KG1 (cell line): ENCODE data around the gene CEP85L.

Experiments
- DNase-seq: peaks from one replicate; lab custom pipeline; 2025; lab: John Stamatoyannopoulos, UW

Gene CEP85L

DNA sequence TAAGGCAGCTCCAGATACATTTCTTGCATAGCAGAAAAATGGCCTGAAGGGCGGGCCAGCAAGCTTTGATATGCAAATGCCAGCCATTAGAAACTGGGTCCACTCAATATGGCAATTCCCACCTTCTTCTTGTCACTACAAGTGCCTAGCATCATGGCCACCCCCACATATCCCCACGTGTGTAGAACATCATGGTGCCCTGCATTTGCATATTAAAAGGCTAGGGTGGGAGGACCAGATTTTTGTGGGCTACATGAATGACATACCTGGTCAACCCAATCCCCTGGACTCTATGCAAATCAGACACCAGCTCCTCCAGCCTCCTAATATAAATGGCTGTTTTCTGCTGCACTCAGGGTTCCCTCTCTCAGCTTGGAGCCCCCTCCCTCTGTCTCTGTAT lies 71.6 kb downstream of the CEP85L start:
- DNase-seq: no peak

DNA sequence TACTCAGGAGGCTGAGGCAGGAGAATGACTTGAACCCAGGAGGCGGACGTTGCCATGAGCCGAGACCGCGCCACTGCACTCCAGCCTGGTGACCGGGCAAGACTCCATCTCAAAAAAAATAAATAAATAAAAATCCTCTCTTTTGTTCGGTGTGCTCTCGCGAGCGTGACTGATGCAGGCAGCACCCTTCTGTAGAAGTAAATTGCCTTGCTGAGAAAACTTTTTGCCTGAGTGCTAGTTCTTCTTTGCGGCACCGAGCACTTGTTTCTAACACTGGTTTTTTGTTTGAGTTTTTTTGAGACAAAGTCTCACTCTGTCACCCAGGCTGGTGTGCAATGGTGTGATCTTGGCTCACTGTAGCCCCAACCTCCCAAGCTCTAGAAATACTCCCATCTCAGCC lies 72.8 kb downstream of the CEP85L start:
- no peak for DNase-seq

DNA sequence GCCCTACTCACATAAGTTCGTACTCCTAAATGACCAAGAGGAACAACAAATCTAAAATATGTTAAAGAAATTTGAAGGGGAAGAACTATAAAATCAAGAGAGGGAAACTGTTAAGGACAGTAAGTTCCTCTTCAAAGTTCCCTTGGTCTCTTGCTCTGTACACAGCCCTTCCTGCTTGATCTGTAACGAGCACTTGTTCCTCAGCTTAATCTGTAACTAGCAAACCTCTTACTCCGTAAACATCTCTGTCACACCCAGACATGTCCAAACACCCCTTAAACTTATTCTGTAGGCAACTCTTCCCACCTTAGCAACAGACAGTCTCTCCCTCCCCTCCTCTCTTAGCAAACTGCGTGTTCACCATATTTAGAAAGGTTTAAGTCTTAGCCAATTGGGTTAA lies 73.4 kb downstream of the CEP85L start:
- DNase-seq: no peak

DNA sequence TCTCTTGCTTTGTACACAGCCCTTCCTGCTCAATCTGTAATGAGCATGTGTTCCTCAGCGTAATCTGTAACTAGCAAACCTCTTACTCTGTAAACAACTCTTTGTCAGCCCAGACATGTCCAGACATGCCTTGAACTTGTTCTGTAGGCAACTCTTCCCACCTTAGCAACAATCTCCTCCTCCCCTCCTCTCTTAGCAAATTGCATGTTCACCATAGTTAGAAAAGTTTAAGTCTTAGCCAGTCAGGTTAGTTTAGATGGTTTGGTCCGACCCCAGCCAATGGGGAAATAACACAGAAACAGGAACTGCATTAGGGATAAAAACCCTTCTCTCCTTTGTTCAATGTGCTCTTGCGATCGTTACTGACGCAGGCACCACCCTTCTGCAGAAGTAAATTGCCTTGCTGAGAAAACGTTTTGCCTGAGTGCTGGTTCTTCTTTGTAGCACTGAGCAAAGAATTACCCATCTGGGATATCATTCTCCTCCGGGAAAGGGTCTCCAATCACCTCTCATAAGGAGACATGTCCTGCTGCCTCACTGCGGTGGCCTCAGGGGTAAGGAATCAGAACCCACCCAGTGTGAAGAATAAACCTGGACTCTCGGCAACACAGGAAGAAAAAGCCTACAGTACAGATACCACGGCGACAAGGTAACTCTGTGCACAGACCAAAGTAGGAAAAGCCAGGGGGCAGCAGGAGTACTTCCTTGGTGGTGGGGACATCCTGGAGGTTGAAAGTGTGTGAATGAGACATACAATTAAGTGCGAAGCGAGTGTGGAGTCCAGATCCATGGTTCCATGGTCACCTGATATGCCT lies 77.1 kb downstream of the CEP85L start:
- DNase-seq: no peak

DNA sequence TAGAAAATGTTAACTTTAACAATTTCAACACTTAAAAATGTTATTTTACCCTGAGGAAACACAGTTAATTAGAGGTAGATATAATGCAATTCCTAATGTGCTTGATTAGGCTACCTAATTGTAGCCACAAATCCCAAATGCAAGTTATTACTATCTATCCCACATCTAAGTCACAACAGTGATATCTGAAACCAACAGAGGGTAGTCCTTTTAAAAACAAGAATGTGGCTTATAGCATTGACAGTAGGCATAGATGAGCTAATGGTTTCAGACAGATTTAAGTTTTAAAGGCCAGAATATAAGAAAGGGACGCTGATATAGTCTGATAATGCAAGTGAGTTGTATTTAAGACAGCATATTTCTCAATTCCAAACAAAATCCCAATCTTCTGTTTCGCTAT lies 80.3 kb downstream of the CEP85L start:
- DNase-seq: no peak

DNA sequence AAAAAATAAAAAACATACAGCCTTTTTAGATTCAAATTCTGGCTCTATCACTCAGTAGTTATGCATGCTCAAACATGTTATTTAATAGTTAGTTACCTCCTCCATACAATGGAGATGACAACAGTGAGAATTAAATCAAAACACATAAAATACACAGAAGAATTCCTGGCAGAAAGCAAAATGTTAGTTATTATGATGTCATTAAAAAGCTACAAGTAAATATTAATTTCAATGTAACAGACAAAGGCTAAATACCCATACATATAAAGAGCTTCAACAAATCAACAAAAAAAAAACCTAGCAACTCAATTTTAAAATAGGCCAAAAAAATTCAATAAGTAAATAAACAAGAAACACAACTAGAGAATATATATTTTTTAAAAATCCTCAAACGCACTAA lies 81.9 kb downstream of the CEP85L start:
- DNase-seq: no peak

DNA sequence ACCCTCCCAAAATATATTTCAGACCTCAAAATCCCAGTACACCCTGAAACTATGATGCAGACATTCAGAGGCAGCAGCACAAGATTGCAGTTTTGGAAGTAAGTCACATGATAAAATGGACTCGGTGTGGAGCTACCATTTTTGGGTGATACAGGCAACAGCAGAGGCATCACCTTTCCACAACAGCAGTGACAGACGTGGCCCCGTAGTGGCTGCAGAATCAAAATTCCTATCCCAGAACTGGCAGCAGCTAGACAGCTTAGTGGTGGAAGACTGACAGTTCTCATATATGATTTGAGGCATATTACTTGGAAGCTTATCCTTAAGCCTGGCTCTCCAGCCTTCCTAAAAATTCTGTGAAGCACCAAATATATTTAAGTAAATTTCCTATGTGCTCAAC lies 83.4 kb downstream of the CEP85L start:
- no peak for DNase-seq

DNA sequence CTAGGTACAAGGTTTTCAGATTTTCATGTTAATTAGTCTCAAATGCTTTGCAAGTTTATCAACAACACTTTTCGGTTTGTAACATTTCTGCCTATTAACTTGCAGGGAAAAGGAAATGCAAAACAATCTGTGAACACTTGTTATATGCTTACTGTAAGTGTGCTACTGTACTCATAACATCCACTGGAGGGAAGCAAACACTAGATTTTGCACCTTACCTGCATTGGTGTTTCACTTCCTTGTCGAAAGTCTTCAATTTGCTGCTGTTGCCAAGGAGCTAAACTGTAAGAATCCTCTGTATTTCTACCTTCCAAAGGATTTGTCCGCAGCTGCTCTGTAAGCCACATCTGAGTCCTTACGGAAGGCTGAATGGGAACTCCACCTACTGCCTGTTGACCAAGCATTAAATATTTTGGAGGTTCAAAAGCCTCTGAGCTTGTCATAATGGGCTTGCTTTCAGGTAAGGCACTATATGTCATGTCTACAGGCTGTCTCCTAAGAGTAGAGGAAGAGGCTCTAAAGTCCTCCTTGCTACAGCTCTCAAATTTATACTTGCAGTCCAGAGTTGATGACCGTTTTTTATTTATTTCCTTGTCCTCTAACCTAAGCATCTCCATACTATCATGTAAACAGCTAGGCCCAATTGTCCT lies 86.0 kb downstream of the CEP85L start:
- no peak for DNase-seq

DNA sequence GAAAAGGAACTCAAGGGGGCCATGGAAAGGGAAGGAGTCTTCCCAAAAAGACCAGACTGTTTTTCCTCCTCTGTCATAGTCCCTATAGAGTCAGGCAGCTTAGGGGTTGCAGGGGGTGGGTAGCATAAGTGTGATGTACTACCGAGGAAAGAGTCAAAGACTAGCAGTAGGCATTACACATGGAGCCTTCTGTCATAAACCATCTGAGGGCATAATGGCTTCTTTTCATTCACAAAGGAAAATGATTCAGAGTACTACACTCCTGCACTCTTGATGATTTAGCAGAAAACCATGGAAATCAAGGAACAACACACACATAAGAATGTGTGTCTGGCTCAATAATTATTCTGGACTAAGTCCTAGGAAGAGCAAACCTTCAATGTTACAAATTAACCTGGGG lies 88.4 kb downstream of the CEP85L start:
- DNase-seq: no peak

DNA sequence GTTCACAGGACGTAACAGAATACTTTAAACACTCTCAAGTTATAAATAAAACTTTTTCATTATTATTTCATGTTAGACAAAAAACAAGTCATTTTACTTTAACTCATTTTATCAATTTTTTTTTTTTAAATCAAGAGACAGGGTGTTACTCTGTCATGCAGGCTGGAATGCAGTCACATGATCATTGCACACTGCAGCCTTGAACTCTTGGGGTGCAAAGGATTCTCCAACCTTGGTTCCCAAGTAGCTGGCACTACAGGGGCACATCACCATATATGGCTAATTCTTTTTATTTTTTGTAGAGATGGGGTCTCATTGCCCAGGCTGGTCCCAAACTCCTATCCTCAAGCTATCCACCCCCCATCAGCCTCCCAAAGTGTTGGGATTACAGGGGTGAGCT lies 89.1 kb downstream of the CEP85L start:
- DNase-seq: no peak

DNA sequence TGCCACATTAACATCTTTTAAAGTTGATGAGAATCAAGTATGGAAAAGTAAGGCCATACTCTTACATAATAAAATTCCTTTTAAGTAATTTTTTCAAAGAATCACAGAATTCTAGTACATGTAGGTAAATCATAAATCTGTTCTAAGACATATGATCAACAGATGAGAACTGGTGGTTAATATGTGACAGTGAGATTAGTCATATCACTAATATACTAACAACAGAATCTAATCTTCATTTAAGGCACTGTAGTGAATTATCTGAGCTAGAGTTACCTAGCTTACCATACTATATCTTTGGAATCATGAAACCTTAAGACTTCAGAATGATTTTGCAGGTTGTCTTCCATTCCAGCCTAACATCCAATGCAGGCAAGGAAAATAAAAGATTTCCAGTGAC lies 91.7 kb downstream of the CEP85L start:
- no peak for DNase-seq

DNA sequence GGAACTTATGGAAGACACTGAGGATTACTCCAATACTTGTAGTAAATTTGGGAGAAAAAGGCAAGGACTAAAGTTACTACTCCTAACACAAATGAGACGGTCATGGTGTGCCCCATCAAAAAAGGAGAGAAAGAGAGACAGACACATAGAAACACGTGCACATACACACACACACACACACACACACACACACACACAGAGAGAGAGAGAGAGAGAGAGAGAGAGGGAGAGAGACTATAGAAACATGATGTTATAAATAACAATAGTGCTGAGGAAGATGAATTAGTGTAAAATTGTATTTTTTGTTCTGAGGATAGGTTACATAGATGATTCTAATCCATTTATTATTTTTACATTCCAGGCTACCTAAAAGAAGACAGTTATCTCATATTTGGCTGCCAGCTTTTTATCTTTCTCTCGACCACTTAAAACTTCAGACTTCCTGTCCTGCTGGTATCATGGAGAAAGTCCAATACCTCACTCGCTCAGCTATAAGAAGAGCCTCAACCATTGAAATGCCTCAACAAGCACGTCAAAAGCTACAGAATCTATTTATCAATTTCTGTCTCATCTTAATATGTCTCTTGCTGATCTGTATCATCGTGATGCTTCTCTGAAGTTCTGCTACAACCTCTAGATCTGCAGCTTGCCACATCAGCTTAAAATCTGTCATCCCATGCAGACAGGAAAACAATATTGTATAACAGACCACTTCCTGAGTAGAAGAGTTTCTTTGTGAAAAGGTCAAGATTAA lies 92.8 kb downstream of the CEP85L start:
- peak; percentile 59 for DNase-seq

DNA sequence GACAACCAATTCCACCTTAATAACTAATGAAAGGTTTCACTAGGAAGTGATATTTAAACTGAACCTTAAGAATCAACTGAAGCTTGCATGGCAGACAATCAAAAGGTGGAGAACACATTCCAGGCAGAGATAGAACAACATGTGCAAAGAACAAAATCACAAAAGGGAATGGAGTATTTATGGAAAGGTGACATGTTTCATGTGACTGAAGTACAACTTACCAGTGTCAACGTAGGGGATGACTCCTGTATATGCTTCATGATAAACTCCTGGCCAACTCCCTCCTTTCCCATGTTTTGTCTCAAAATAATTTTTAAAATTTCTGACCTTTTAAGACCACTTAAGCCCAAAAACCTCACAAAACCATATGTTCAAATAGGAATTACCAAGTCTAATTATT lies 96.7 kb downstream of the CEP85L start:
- DNase-seq: no peak

DNA sequence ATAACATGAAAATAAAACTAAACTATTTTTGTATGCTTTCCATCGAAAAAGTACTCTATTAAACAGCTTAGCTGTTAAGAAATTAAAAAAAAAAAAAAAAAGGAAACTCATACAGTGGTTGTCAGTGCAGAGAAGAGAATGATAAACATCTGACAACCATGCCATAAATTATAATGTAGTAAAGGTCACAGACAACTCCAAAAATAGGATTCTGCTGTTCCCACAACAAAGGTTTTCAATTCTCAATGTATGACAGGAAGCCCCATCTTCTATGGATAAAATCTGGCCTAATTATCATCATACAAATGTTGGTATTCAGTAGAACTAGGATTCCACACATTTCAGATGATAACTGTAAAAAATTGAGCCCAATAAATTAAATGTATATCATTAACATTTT lies 98.3 kb downstream of the CEP85L start:
- no peak for DNase-seq

DNA sequence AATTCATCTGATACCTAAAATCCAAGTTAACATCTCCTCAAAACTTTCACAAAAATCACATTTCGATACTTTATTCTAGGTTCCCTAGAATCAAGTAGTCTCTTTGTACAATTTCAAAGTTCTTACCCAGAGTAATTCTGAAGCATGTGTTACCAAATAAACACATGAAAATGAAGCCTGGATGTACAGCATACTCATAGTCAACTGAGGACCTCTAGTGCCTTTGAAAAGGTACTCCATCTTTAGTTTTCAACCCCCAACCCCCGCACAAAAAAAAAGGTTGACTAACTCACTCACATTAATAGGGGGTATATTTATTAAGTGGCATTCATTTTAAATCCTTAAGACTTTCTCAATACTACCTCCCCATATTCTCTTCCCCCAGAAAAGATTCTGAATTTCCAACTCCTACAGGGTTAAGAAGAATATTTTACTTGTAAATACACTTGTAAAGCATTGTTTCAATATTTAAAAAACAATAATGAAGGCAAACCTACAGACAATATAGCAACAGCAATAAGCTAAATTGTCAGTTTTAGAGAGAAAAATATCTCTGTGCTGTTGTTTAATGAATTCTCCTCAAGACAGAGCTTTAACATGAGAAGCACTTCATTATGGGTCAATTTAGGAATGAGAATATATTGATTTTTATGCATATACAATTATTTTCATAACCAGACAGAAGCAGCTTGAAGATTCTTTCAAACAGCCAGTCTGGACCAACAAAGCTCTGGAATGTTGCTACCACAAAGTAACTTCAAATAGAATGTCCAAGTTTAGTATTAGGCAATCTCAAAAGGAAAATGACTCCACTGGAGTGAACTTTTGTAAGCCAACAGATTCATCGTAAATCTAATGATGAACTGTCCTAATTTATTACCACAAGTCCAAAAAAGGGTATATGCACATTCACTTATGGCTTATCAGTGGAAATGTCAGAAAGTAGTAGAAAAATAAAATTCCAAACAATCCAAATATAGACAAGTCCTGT lies 100.0 kb downstream of the CEP85L start:
- DNase-seq: no peak

DNA sequence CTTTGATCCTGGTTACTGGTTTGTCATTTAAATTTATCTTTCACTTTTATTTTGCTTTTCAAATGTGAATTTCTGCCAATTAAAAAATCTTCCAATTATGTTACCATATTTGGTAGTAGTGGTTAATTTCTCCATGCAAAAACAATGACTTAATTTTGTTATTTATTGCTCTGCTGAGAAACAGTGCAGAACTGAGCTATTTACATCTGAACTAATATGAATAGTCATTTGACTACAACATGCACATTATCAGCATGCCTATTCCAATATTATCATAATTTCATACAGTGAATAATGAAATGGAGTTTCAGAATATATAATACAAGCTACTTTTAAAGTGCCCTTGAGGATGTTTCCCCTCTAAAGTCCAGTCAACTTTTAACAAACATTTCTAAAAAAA lies 102.8 kb downstream of the CEP85L start:
- no peak for DNase-seq

DNA sequence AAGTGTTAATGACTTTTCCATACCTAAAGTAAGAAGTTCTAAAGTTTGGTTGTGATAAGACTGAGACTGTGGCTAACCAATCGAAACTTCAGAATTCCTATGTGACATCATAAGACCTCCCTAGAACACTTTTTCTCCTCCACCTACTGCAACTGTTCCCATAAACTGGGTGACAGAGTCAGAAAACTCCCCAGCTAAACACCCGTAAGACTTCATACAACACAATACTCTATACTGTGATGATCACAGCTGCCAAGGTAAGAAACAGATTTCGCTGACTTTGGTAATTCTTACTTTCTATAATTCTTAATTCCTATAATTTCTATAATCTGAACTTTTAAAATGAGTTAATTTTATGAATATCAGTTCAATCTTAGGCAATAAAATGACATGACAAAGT lies 103.3 kb downstream of the CEP85L start, which contains the start of gene PLN:
PLN (plus strand) TSS at position 161 of the 400 bp plus-strand sequence. CDS start 10,626 bp downstream, outside the sequence.
- no peak for DNase-seq

DNA sequence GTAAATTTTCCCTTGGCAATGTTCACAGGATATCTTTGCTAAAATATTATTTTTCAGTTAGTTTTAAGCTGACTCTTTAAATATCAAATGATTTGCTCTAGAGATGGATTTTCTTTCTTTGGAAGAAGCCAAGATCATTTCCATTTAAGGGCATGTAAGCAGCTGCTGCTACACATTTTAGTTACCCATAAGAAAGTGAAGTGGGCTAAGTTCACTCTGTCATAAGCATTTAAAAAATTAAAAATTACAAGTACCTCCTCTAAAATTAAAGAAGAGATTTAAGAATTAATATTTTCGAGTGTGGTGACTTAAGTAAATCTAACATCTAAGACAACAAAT lies 104.5 kb downstream of the CEP85L start:
- DNase-seq: no peak

DNA sequence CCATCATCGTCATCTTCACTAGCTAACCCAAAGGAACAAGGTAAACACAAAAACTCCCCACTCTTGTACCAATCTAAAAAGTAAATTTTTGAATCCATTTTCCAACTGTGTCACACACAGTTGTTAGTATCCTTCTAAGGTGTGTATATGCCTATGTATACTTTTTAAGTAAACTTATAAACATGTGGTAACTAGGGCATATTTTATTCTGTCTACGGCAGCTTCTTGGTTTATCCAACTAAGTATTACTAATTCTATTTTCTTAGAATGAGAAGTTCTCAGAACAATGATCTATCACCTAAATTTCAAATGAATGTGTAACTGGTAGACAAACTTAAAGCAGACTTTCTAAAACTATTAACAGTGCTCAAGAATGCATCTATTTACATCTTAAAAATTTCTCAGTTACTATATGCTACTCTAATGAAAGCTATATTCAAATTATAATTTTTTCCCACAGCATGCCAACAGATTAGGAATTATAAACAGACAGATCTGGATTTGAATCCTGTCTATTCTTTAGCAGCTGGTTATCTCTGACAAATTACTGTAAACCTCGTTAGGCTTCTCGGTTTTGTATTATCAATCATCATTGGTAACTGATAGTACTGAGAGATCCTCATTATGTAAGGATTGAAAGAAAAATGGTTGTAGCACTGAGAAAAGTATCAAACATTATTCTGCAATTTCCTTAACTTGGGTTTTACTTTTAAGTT lies 105.1 kb downstream of the CEP85L start:
- DNase-seq: no peak

DNA sequence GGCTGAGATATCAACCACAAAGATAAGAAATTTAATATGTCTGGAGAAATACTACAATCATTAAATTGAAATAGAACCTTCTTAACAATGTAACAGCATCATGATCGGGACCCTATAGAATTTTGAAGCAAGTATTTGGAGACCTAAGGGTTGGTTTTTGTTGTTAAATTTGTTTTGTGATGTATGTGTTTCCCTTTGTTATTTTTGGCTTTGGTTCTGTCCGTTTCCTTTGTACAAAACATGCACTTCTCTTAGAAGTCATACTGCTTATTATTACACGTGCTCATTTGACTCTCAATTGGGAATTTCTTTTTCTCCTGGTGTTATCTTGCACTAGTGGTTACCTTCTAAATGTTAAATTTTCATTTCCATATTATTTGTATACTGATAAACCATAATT lies 107.3 kb downstream of the CEP85L start:
- DNase-seq: no peak
